ENCODE results near the gene CSRP2.

The CSRP2 gene

GRCh38 chr12:76863005-76863670 lies 15.7 kb downstream of the CSRP2 start:
- DNase-seq (ENCODE audit: low spot score), result no peak

GRCh38 chr12:76860256-76860655 lies 18.6 kb downstream of the CSRP2 start:
- no peak for DNase-seq (ENCODE audit: low spot score)

DNA sequence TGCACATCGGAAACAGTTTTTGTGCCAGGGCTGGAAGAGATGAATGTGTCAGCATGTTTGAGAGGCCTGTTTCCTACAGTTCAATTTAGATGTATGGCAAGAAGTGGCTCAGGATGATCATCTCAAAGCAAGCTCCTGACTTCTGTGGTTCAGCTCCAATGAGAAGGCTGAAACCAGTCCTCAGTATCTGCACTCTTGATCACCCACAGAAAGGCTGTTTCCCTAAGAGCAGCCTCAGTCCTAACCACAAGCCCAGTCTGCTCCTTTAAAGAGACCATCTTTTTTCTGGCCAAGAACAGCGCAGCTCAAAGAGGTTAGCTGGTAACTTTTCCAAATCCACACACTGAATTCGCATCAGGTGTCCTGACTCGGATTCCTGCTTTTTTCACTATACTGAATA lies 19.2 kb downstream of the CSRP2 start:
- no peak for DNase-seq (ENCODE audit: low spot score)

GRCh38 chr12:76856018-76856644 lies 22.7 kb downstream of the CSRP2 start:
- no peak for DNase-seq (ENCODE audit: low spot score)

DNA sequence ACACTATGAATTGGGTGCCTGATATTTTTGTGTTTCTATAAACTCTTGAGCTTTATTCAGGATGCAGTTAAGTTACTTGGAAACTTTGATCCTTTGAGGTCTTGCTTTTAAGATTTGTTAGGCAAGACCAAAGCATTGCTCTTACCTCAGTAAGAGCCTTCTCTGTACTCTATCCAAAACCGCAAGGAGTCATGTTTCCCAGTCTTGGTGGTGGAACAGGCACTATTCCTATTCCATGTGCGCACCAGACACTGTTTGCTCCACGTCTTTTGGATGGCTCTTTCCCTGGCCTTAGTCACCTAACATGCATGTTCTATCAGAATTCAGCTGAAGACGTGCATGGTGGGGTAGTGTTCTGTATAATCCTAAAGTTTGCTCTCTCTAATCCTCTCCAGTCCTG lies 23.5 kb downstream of the CSRP2 start:
- DNase-seq (ENCODE audit: low spot score), result no peak

DNA sequence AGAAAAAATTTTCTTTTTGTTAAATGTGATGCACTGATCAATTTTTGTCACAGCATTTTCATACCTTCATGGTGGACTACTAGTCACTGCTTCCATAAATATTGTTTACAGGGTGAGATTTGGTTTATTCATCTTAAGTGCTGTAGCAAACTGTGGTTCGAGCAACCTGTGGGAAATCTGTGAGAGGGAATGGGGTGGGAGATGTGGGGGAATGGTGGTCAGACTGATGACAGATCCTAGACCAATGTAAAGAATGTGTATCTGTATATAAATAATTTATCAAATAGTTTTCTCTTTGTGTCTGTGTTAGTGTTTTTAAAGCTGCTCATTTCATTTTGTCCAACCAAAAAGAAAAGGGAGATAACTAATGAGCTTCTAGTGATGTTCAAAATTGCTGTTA lies 26.7 kb downstream of the CSRP2 start:
- DNase-seq (ENCODE audit: low spot score), result no peak

DNA sequence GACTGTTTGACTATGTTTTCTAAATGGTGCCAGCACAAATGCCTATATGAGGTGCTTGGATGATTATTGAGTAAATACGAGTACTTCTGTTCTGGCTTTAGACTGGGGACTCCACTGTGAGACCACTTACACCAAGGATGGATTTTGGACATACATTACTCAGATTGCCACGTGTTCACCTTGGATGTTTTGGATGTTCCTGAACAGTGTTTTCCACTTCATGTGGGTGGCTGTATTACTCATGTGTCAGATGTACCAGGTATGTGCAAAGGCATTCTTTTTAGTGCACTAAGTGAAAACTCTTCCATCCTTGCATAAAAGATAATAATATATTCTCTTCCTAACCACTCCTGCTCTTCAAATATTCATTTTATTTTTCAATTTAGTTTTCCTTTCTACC lies 30.7 kb downstream of the CSRP2 start:
- no peak for DNase-seq (ENCODE audit: low spot score)

DNA sequence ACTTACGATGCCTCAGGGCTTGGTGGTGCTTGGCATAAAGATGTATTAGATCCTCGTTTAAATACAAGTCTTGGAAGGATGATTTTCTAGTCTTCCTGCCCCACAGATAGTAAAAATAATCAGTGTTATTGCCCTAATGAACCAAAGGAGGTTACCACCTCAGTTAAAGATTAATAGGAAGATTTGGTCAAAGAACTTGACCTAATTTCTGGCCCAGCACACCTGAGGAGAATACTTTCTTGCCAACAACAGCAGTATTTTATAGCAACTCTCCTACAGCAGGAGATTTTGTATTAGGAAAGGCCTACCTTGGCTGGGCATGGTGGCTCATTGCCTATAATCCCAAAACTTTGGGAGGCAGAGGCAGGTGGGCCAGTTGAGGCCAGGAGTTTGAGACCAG lies 31.6 kb downstream of the CSRP2 start:
- DNase-seq (ENCODE audit: low spot score), result no peak

DNA sequence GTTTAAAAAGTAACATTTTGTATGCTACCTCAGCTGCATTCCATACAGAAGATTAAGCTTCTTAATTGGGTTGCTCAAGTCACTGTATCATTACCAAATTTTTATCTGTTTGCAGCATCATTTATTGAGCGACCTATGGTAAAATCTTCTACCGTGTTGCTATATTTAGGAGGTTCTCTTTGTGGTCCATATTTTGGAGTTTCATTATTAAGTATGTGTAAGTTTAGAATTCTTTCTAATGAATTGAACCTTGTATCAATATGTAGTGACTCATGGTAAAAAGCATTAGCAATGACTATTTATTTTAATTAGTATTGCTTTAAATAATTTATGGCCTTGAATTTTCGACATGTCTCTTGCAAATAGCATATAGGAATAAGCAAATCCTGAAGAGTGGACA lies 42.2 kb downstream of the CSRP2 start:
- DNase-seq (ENCODE audit: low spot score), result no peak

GRCh38 chr12:76830436-76830835 lies 48.4 kb downstream of the CSRP2 start:
- DNase-seq (ENCODE audit: low spot score), result no peak

DNA sequence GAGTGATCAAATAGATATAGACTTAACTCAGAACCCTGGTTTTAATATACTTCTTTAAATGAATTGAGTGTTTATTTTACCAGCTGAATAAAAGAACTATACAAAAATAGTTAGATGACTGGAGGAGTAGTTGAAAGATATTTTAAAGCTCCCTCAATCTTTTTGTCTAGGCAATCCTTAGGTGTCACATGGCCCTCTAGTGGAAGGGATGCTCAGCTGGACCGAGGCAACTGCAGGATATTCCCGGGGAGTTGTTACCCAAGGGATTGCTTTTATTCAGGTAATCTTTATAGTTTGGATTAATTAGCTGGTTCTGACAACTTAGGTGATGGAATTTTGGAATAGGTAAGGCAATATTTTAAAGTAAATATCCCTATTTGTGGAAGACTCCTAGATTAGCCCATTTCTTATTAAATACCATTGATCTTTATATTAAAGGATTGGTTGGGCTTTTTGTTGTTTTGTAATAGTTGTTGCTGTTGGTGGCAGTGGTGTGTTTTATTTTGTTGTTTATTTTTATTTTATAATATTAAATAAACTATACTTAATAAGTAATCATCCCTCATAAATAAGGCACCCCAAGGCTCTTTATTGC lies 57.8 kb downstream of the CSRP2 start:
- peak; percentile 22 for DNase-seq (ENCODE audit: low spot score)

- no peak for DNase-seq (ENCODE audit: low spot score)
Observed at GRCh38 chr12:76813972-76814371, 64.8 kb downstream of the CSRP2 start.

- DNase-seq (ENCODE audit: low spot score), result no peak
Observed at GRCh38 chr12:76813265-76813664, 65.6 kb downstream of the CSRP2 start.

GRCh38 chr12:76811976-76812375 lies 66.8 kb downstream of the CSRP2 start:
- DNase-seq (ENCODE audit: low spot score), result no peak

GRCh38 chr12:76810671-76811419 lies 68.0 kb downstream of the CSRP2 start:
- no peak for DNase-seq (ENCODE audit: low spot score)
